GM18505 (cell line): ENCODE data around the gene SLC36A3.
A peak's percentile ranks its signal among the peaks of the same experiment; 100 is the strongest.
"Not testable (repeated sequence)": the region's sequence is repeated elsewhere in the genome, so short reads cannot be mapped to it uniquely, and the experiment has no call there.

Experiments
- ATAC-seq: cut with Tn5 transposase; IDR thresholded peaks from one replicate; pipeline ENCODE4 v1.9.1; 2021; ENCODE audit not compliant: unreplicated experiment
- POLR2A ChIP-seq: IDR thresholded peaks from 4 replicates; pipeline ENCODE4 v1.6.1; 2011; ENCODE audit warnings: borderline replicate concordance; ENCODE audit not compliant: insufficient read depth, insufficient read length; ENCODE audit errors: extremely low read depth

SLC36A3 gene

GRCh38 chr5:151318850-151319732 lies 15.5 kb upstream of the SLC36A3 start:
- TF ChIP-seq POLR2A, result no peak
- peak; percentile 85 for ATAC-seq

- no peak for TF ChIP-seq POLR2A
- ATAC-seq, result no peak
These were observed 14.3 kb upstream of the SLC36A3 start for GRCh38 chr5:151317871-151318270.

- peak; percentile 84 for ATAC-seq
- TF ChIP-seq POLR2A, result no peak
These were observed 12.5 kb upstream of the SLC36A3 start for GRCh38 chr5:151315998-151316597.

GRCh38 chr5:151313357-151313756 lies 9.8 kb upstream of the SLC36A3 start:
- no peak for ATAC-seq
- no peak for TF ChIP-seq POLR2A

GRCh38 chr5:151312756-151313324 lies 9.3 kb upstream of the SLC36A3 start:
- no peak for TF ChIP-seq POLR2A
- ATAC-seq, result no peak

- TF ChIP-seq POLR2A, result no peak
- no peak for ATAC-seq
These were observed 7.4 kb upstream of the SLC36A3 start for GRCh38 chr5:151310932-151311331.

GRCh38 chr5:151309821-151310220 lies 6.3 kb upstream of the SLC36A3 start:
- not testable (repeated sequence) for ATAC-seq

GRCh38 chr5:151309266-151309665 lies 5.7 kb upstream of the SLC36A3 start:
- ATAC-seq, result not testable (repeated sequence)

- no peak for TF ChIP-seq POLR2A
- ATAC-seq, result no peak
These were observed 5.3 kb downstream of the SLC36A3 start for GRCh38 chr5:151298063-151298855.

- TF ChIP-seq POLR2A, result no peak
- no peak for ATAC-seq
These were observed 6.6 kb downstream of the SLC36A3 start for GRCh38 chr5:151296974-151297373.

GRCh38 chr5:151296478-151296830 lies 7.1 kb downstream of the SLC36A3 start:
- ATAC-seq, result no peak
- no peak for TF ChIP-seq POLR2A

GRCh38 chr5:151295791-151296477 lies 7.6 kb downstream of the SLC36A3 start:
- no peak for TF ChIP-seq POLR2A

GRCh38 chr5:151295138-151295537 lies 8.4 kb downstream of the SLC36A3 start:
- ATAC-seq, result no peak
- TF ChIP-seq POLR2A, result no peak

More at GRCh38 chr5:151295791-151296477, 7.6 kb downstream of the SLC36A3 start:
- ATAC-seq, result no peak
